Choroid plexus epithelial cell (primary cell): ENCODE measurements around the gene ZNF774.

Source experiments
- DNase-seq: peaks from one replicate; pipeline ENCODE4 v3.0.0-alpha.2; 2010; ENCODE audit warnings: low read depth
- H3K4me3 ChIP-seq: 2 replicates; pipeline ENCODE4 v1.5.1; 2011; ENCODE audit warnings: low read depth, mild to moderate bottlenecking, control low read depth, low read length, moderate library complexity
- TF ChIP-seq, protein P1 (sequence below): conservative IDR thresholded peaks from 2 replicates; pipeline ENCODE4 v1.5.1; 2011; ENCODE audit warnings: low read depth, mild to moderate bottlenecking, control low read depth, inconsistent platforms, low read length, moderate library complexity

ZNF774 gene

DNA sequence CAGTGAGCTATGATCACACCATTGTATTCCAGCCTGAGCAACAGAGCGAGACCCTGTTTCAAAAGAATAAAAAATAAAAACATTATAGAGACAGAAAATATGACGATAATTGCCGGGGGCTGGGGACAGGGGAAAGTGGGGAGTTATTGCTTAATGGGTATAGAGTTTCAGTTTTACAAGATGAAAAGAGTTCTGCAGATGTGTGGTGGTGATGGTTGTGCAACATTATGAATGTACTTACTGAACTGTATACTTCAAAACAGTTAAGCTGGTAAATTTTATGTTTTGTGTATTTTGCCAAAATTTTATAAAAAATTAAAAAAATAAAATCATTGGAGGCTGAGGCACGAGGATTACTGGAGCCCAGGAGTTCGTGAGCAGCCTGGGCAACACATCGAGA is 24.8 kb upstream of the ZNF774 start:
- DNase-seq: peak; percentile 36
- TF ChIP-seq, protein P1, sequence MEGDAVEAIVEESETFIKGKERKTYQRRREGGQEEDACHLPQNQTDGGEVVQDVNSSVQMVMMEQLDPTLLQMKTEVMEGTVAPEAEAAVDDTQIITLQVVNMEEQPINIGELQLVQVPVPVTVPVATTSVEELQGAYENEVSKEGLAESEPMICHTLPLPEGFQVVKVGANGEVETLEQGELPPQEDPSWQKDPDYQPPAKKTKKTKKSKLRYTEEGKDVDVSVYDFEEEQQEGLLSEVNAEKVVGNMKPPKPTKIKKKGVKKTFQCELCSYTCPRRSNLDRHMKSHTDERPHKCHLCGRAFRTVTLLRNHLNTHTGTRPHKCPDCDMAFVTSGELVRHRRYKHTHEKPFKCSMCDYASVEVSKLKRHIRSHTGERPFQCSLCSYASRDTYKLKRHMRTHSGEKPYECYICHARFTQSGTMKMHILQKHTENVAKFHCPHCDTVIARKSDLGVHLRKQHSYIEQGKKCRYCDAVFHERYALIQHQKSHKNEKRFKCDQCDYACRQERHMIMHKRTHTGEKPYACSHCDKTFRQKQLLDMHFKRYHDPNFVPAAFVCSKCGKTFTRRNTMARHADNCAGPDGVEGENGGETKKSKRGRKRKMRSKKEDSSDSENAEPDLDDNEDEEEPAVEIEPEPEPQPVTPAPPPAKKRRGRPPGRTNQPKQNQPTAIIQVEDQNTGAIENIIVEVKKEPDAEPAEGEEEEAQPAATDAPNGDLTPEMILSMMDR: no peak
- no peak overlapping the region for H3K4me3 ChIP-seq

- no peak overlapping the region for H3K4me3 ChIP-seq
- TF ChIP-seq, protein P1: no peak
Measured at GRCh38 chr15:90334304-90334731, 17.8 kb upstream of the ZNF774 start.

GRCh38 chr15:90336705-90337141 is 15.4 kb upstream of the ZNF774 start:
- TF ChIP-seq, protein P1: no peak
- no peak overlapping the region for H3K4me3 ChIP-seq
- peak; percentile 40 for DNase-seq

More at GRCh38 chr15:90334304-90334731, 17.8 kb upstream of the ZNF774 start:
- DNase-seq: no peak

DNA sequence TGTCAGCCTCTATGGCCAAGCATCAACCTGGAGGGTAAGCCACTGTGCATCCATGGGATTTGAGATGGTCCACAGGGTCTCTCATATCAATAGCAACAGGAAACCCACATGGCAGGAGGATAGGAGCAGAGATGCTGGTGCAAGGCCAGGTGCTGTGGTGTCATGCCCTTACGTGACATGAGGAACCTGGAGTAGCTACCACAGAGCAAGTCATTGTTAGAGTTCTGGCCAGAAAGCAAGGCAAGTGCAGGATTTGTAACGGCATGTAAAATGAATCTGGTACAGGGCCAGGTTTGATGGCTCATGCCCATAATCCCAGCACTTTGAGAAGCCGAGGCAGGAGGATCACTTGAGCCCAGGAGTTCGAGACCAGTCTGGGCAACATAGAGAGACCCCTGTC is 14.8 kb upstream of the ZNF774 start:
- TF ChIP-seq, protein P1: no peak
- H3K4me3 ChIP-seq: no peak overlapping the region
- no peak for DNase-seq

- no peak overlapping the region for H3K4me3 ChIP-seq
- DNase-seq: no peak
- TF ChIP-seq, protein P1: no peak
Measured at GRCh38 chr15:90338532-90338931, 13.6 kb upstream of the ZNF774 start.

DNA sequence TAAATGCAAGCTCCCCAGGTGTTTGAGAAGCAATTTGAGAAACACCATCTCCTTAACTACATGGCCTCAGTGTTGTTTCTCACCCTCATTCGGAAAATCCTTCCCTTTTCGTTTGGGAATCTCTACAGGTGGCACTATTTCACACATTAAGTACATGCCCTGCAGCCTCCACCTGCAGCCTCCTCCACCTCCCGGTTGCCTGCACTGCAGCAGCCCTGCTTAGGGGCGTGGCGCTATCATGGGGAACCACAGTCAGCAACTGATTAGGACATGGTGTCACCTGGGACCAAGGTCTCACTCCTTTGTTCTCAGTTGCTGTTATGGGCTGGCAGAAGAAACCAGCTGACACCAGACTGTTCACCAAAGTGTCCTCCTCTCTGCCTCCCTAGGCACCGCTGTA is 11.7 kb upstream of the ZNF774 start:
- TF ChIP-seq, protein P1: no peak
- no peak for DNase-seq

DNA sequence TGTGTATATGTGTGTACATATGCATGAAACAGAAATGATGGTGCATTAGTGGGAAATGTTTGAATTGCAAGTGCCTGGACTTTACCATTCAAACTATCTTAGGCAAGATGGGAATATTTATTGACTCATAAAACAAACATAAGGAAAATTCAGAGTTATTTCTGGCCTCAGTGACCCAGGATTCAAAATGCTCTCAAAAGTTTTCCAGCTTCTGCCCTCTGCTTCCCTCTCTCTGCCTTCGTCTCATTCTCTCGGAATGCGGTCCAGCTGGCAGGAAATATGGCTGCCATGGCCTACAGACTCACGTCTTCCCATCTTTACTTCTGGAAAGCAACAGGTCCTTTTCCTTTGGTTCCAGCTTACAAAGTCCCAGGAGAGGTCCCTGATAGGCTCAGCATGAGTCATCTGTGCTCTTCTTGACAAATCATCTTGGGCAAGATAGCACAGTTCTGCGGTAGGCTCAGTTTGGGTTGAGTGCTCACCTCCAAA is 8.7 kb upstream of the ZNF774 start:
- DNase-seq: no peak
- H3K4me3 ChIP-seq: no peak overlapping the region
- TF ChIP-seq, protein P1: no peak

More for the DNA sequence above, 11.7 kb upstream of the ZNF774 start:
- no peak overlapping the region for H3K4me3 ChIP-seq
